Measurements from ENCODE around the gene RBFOX2.
"Not testable (repeated sequence)": the region's sequence is repeated elsewhere in the genome, so short reads cannot be mapped to it uniquely, and the experiment has no call there.

The RBFOX2 gene

GRCh38 chr22:35777335-35777975 lies 251.2 kb downstream of the RBFOX2 start:
- DNase-seq (ENCODE audit: low spot score), result no peak

DNA sequence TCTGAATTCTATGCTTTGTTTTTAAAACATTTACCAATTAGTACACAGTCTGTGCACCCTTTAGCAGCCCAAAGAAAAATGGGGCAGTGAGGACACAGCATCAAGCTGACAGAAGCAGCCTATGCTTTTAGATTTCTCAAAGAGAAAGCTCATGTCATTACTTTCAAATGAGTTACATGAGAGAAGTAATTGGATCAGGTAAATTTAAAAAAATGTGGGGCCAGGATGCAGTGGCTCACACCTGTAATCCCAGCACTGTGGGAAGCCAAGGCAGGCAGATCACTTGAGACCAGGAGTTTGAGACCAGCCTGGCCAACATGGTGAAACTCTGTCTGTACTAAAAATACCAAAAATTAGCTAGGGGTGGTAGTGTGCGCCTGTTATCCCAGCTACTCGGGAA lies 253.3 kb downstream of the RBFOX2 start:
- no peak for DNase-seq (ENCODE audit: low spot score)

DNA sequence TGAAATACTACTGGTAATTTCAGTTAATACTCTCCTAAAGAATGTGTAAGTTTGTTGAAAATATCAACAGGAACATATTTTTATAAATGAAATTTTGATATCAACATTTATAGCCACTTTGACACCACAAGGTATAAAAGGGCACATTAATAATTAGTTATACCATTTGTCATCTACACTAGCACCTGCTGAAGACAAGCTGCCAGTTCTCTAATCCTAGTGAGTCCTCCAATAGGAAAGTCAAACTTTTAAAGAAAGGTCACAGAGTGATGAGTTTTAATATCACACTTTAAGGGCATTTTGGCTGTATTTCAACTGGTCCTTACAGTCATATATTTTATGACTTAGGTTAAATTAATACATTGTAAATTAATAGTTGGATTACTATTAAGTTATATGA lies 258.6 kb downstream of the RBFOX2 start:
- DNase-seq (ENCODE audit: low spot score), result no peak

DNA sequence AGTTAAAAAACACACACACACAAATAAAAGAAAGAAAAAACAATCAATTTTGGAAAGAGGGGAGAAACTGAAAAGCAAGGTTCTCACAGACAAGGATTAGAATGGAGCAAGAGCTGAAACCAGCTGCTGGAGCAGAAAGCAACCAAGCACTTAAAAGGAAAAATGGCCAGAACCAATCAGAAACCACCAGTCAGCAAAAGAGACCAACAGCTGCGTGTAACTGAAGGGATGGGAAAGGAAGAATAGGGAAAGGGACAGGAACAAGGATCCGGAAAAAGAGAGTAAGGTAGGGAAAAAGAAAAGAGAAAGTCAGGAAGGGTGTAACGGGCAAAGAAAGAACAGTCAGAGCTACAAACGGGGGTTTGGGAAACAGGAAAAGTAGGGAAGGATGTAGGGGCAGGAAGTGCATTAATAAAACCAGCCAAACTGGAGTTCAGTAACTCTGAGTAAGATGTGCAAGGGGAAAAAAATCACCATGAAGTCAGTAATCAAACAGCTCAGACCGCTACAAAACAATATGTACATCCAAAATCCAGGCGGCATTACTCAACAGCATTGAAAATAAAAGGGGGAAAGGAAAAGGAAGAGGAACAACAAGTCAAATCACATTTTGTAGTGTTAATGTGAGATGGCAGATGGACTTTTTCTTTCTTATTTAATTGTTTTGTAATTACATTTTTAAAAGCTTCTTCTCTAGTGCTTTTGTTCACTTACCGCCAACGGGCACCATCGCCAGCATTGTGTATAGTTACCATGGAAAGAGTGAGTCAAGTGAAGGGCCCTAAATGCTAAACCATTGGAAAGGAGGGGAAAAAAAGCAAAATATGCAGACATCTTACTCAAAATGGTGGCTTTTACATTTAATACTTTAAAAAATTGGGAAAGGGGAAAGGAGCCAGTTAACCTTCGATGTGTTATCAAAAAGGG lies 261.7 kb downstream of the RBFOX2 start:
- DNase-seq (ENCODE audit: low spot score), result no peak

GRCh38 chr22:35761037-35761436 lies 267.6 kb downstream of the RBFOX2 start:
- DNase-seq (ENCODE audit: low spot score), result no peak

- DNase-seq (ENCODE audit: low spot score), result no peak
Observed at GRCh38 chr22:35758394-35758793, 270.2 kb downstream of the RBFOX2 start.

GRCh38 chr22:35756722-35757121 lies 271.9 kb downstream of the RBFOX2 start:
- no peak for DNase-seq (ENCODE audit: low spot score)

GRCh38 chr22:35754761-35755160 lies 273.9 kb downstream of the RBFOX2 start:
- DNase-seq (ENCODE audit: low spot score), result no peak

- no peak for DNase-seq (ENCODE audit: low spot score)
Observed at GRCh38 chr22:35752863-35753189, 275.8 kb downstream of the RBFOX2 start.

GRCh38 chr22:35752006-35752862 lies 276.4 kb downstream of the RBFOX2 start:
- DNase-seq (ENCODE audit: low spot score), result no peak

- DNase-seq (ENCODE audit: low spot score), result no peak
Observed at GRCh38 chr22:35749808-35750207, 278.8 kb downstream of the RBFOX2 start.

DNA sequence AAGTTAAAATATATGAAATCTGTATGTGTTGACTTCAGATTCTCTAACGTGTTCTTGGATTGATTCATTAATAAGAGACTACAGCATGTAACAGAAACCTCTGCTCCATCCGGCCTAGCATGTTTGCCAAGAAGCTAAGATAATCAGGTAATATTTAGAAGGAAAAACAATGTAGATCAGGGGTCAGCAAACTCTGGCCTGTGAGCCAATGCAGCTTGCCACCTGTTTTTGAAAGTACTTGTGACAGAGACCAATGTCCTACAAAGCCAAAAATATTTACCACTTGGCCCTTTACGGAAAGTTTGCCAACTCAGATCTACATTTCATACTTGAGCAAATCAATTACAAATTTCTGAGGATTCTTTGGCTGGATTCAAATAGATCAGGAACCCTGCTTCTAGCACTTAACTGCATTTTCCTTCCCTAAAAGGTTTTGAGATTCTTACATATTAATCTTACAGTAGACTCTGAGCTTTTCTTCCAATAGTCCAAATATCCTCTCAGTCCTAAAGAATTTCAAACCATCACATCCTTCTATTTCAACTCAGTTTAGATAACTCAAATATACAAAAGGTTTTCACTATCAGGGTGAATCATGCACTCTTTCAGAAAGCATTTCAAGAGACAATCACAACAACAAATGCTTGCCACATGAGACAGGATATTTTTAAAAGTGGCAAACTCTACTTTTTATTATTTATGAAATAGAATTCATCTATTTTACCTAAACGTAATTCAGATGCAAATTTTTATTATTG lies 281.5 kb downstream of the RBFOX2 start:
- no peak for DNase-seq (ENCODE audit: low spot score)

DNA sequence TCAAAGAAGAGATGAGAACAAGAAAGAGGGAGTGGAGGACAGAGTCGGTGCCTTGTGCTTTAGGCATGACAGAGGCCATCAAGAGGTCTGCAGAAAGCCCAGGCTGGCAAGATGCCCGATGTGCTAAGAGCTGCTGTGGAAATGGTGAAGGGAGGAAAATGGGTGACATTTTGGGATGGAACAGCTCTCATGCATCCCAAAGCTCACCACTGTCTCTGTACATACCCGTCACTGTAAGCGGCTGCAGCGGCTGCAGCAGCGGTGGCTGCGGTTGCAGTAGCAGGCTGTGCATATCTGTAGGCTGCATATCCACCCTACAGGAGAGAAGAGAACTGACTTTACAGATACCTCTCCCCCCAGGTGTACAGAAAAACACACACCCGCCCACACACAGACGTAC lies 282.4 kb downstream of the RBFOX2 start:
- no peak for DNase-seq (ENCODE audit: low spot score)

DNA sequence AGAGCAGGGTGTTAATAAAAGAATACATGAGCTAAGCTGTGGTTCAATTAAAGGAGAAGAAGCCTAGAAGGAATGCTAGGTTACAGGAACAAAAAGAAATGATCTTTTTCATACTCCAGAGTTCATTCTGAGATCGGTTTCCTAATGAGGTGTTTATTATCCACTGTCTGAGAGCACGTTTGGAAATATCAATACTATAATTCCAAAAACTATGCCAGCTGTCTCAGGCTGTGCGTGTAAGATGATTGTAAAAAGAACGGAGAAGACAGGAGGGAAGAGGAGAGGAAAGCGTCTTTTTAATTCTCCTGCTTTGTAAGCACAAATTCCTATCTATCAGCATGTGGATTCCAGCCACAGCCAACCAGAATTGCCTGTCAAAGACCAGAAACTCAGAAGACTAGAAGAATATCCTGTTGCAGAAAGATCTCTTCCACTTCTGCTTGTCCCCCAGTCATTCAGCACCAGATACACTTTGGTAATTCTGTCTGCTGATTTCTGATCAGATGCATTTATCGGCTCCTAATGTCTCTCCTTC lies 285.2 kb downstream of the RBFOX2 start:
- no peak for DNase-seq (ENCODE audit: low spot score)

DNA sequence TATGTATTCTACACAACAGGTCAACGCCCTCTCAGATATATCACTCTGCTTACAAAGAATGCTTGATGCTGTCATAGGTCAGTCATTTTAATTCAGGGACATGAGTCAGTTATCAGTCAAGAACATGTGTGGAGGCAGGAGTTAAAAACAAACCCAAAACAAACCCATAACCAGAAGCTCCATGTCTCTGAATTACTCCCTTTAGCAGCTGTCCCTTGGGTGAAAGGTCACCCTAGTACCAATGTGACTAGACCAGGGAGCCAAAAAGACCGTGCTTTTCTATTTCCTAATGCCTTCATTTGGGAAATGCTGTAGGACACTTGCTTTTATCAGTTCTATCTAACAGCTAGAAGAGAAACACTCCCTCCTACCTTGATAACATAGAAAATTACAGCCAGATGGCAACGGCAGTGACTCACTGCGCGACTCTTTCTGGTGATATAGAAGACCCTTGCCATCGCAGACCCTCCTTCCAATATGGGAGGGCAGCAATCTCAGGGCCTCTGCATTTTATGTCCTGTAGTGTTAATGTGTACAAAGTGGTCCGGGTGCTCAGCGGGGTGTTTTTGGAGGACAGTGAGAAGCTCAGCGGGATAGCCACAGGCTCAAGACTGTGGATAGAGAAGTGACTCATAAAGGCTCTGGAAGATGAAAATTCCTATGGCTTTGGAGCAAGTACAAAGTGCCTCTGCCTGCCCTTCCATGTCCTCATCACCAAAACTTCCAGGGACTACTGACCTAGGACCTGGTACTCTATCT lies 286.1 kb downstream of the RBFOX2 start:
- no peak for DNase-seq (ENCODE audit: low spot score)

DNA sequence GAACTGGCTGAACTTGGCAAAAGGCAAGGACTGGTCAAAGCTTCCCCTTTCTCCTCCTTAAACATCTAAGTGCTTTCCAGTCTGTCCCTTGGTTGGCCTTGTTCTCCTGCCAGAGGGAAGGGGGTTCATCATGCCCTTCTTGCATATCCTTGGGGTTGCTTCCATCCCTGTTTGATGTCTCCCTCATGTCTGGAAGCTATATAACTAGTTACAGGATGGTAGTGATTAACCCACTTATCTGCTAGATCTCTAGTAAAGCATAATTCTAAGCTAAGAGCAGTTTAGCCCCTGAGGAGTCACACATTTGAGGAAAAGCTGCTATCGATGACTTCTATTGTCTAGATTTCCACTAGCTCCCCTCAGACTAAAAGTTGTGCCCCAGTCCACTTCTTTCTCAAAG lies 288.0 kb downstream of the RBFOX2 start:
- DNase-seq (ENCODE audit: low spot score), result no peak

- no peak for DNase-seq (ENCODE audit: low spot score)
Observed at GRCh38 chr22:35739931-35740380, 288.7 kb downstream of the RBFOX2 start.

- no peak for DNase-seq (ENCODE audit: low spot score)
Observed at GRCh38 chr22:35739076-35739930, 289.3 kb downstream of the RBFOX2 start.

DNA sequence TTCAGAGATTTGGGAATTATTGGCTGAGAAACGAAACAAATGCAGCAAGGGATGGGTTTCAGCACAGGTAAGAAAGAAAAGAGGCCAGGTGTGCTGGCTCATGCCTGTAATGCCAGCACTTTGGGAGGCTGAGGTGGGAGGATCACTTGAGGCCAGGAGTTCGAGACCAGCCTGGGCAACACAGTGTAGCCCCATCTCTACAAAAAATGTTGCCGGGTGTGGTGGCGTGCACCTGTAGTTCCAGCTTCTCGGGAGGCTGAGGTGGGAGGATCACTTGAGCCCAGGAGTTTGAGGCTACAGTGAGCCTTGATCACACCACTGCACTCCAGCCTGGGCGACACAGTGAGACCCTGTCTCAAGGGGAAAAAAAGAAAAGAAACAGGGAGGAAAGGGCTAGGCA lies 290.7 kb downstream of the RBFOX2 start:
- DNase-seq (ENCODE audit: low spot score), result not testable (repeated sequence)

DNA sequence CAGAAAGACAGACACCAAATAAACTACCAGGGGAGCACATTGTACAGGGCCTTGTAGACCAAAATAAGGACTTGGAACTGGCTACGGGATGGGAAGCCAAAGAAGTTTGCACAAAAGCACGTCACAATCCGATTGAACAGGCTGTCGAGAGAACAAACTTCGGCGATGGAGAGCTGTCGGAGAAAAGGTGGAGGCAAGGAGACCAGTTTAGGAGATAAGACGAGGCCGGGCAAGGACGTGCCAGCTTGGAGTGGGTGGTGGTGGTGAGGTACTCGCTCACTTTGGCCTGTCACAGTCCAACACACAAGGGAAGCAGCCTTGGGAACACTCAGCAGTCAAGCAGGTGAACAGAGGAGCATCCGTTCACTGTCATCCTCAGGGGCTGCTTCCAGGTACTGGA lies 291.9 kb downstream of the RBFOX2 start:
- no peak for DNase-seq (ENCODE audit: low spot score)
